Measurements from ENCODE around the gene FXYD3.

The FXYD3 gene, protein sequence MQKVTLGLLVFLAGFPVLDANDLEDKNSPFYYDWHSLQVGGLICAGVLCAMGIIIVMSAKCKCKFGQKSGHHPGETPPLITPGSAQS

DNA sequence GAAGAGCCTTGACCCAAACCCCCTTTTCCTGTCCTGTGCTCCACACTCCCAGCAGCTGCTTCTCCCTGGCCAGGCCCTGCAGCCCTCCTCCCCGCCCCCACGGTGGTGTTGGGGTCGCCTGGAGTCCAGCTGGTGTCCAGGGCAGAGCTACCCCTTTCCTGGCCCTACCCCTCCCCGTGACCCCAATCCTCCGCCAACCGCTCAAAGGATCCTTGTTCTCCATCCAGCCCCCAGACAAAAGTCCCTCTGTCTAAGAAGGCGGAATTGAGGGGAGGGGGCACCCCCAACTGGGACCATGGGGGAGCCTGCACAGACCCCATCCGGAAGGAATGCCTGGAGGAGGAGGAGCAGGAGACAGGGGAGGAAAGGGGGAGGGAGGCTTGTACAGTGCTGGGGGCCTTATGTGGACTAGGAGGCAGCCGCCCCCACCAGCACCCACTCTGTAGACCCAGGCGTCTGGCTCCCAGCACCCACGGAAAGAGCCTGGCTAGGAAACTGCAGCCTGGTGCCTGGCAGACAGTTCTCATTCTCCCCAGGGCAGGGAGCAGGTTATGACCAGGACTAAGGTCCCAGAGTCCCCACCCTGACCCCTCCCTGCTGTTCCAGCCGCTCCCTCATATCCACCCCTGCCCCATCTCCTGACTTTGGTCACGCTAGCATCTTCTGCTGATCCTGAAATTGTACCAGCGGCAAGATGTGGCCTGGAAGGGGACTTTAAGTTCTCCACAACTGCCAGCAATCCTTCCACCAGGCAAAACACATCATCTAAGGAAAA is at the start of gene FXYD3:
TSS of gene FXYD3 (plus strand) at position 647 of the 775 bp plus-strand sequence. CDS start 3,554 bp downstream, outside the sequence.
- no peak for DNase-seq

- DNase-seq, result no peak
These were observed 49.5 kb upstream of the FXYD3 start for GRCh38 chr19:35066121-35066520.

DNA sequence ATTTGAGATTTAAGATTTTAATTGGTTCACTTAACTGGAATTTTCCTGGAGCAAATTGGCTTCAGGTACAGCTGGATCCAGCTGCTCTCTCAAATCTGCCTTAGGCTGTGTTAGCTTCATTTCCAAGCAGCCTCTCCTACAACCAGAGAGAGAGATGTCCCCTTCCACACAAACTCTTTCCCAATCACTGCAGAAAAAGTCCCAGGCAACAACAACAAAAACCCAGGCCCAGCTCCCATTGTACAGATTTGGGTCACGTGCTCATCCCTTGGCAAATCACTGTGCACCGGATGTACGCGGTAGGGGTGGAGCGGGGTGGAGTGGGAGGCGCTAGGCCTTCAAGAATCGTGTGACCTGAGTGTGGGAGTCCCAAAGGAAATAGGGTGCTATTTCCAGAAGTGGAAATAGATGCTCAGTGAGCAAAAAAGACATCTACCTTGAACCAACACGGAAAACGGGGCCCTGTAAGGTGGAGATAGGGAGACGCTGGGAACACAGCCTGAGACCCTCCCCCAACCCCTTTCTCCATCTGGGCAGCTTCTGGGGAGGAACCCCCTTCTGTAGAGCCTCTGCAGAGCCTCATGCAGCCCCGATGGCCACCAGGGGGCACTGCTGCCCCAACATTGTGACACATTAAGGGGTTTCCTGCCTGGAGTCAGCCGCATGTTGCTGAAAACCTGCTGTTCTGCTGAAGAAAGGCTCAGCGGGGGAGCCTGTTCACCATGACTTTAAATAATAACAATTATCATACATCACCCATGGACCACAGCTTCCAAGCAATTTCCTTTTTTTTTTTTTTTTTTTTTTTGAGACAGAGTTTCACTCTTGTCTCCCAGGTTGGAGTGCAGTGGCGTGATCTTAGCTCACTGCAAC is 48.7 kb upstream of the FXYD3 start:
- peak; percentile 86 to 98 for DNase-seq

GRCh38 chr19:35068941-35069634 is 46.5 kb upstream of the FXYD3 start:
- DNase-seq, result no peak

DNA sequence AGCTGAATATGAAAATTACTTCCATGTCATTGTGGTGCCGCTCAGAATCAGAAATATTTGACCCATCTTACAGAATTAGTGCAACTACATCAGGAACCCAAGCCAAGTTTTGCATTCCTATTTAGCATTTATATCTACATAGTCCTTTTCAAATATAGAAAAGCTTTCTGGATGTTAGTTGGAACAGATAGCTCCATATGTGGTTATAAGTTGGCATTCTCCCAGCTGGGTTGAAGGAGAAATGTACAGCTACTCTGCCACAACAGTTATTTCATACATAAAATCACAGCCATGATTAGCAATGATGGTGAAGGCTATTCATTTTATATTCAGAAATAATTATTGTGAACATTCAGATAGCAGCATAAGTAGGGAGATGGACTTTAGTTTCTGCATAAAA is 45.9 kb upstream of the FXYD3 start:
- DNase-seq, result no peak

GRCh38 chr19:35070471-35070870 is 45.2 kb upstream of the FXYD3 start:
- DNase-seq, result no peak

DNA sequence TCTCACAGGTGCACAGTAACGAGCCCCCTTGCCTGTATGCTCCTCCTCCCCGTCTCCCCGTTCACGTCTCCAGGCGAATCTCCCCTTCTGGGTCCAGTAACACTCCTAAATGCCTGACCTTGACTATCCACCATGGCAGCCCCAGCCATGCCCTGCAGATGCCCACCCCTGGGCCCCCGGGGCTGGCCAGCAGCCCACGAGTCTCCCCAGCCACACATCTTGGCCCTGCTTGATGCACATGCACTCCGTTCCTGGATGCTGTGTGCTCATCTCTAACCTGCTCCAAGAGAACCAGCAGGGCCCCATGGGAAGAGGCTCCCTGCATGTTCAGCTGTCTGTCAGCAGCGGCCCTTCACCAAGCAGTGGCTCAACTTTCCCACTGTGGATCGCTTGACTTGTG is 42.1 kb upstream of the FXYD3 start:
- DNase-seq, result no peak

DNA sequence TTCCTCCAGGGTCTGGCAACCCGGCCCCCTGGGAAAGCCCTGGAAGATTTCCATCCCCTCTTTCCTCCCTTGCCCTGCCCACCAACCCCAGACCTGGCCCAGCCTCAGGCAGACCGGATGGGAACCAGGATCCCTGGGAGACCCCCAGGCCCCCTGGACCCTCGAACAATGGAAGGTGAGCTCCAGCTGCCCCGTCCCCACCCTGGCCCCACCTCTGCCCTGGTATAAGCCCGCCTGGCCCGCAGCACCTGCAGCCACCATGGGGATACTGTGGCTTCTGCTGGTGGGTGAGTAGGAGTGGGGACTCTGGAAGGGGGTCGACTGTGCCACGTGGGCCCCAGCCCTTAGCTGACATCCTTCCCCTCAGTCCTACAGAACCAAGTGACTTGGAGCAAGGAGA is 41.7 kb upstream of the FXYD3 start:
- no peak for DNase-seq

DNA sequence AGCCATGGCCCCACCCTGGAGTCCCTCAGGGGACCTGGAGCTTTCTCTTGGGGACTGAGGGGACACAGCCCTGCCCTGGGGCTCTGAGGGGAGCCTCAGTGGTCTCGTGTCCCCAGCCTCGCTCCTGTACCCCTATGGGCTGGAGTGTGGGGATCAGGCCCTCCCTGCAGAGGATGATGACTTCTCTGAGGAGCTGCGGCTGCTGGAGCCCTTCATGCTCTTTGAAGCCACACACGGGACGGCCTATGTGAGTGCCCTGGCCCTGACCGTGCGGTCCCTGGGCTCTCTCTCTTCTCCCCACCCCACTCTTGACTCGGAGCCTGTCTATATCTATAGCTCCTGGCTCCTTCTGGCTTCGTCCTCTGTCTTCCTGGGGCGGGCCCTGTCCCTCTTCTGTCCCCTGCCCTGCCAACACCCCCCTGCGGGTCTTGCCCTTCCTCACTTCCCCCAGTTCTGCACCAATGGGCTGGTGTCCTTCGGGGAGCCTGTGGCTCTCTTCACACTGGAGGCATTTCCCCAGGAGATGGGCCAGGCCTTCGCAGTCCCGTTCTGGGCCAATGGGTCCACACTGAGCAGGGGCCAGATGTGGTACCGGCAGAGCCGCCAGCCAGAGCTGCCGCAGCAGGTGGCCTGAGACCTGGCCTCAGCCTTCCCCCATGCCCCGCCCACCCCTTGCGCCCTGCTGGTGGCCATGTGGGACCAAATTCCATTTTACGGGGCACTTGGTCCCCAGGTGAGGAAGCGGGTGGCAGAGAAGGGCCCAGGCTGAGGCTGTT is 41.0 kb upstream of the FXYD3 start:
- no peak for DNase-seq

GRCh38 chr19:35075202-35076025 is 40.2 kb upstream of the FXYD3 start:
- no peak for DNase-seq

DNA sequence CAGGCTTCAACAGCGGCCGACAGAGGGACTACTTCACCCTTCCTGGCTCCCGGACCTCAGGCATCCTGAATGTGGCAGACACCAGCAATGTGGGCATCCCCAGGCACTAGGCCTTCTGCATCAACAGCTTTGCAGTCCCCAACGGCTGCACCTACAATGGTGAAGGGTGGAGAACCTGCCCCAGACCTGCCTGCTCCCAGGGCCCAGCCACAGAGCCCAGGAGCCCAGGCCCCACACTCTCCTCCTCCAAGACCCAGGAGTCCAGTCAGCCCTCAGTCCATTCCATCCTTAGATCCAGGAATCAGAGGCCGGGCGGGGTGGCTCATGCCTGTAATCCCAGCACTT is 39.6 kb upstream of the FXYD3 start:
- no peak for DNase-seq

DNA sequence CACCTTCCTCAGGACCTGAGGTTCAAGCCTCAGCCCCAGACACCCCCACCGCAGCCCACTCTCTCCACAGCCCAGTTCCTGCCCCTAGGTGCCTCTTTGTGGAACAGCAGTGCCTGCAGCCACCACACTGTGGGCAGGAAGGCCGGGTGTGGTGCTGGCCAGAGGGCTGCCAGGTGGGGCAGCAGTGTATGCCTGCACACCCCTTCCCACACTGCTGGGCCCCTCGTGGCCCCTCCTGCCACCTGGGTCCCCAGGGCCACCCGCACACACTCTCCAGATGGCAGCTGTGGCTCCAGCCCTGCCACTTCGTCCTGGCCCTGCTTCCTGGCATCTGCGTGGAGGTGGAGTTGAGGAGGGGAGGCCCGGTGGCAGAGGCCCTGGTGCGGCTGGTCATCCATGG is 39.0 kb upstream of the FXYD3 start:
- no peak for DNase-seq

- DNase-seq, result no peak
These were observed 38.0 kb upstream of the FXYD3 start for GRCh38 chr19:35077411-35078223.

DNA sequence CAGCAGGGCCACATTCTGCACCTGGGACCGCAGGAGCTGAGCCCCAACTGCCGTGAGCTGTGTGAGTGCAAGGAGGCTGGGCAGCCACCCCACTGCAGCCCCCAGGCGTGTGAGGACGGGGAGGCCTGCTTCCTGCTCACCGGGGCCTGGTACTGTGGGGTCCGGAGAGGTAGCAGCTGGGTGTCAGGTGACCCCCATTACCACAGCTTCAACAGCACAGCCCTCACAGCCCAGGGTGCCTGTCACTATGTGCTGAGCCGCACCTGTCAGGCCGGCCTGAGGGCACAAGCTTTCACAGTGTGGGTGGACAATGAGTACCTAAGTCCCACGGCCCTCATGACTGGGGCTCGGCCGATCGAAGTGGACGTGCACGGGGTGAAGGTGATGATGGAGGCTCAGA is 35.8 kb upstream of the FXYD3 start:
- no peak for DNase-seq

DNA sequence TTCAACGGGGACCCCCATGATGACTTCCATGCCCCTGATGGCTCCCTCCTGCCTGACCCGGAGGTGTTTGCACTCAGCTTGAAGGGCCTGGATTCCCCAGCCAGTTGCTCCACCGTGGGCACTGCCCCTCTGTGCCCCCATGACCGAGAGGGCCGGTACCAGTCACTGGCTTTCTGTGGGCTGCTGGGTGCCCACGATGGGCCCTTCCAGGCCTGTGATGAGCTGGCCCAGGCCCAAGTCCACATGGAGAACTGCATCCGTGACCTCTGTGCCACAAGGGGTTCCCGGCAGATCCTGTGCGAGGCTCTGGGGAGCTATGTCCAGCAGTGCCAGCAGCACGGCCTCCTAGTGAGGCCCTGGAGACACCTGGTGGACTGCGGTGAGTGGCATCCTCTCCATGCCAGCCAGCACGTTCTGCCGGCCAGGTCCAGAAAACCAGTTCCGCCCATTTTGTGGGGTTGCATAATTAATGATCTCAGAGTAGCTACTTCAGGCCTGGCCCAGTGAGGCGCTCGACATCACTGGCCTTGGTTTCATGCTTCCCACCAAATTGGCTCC is 34.9 kb upstream of the FXYD3 start:
- DNase-seq, result no peak

- DNase-seq, result no peak
These were observed 34.4 kb upstream of the FXYD3 start for GRCh38 chr19:35081201-35081600.

DNA sequence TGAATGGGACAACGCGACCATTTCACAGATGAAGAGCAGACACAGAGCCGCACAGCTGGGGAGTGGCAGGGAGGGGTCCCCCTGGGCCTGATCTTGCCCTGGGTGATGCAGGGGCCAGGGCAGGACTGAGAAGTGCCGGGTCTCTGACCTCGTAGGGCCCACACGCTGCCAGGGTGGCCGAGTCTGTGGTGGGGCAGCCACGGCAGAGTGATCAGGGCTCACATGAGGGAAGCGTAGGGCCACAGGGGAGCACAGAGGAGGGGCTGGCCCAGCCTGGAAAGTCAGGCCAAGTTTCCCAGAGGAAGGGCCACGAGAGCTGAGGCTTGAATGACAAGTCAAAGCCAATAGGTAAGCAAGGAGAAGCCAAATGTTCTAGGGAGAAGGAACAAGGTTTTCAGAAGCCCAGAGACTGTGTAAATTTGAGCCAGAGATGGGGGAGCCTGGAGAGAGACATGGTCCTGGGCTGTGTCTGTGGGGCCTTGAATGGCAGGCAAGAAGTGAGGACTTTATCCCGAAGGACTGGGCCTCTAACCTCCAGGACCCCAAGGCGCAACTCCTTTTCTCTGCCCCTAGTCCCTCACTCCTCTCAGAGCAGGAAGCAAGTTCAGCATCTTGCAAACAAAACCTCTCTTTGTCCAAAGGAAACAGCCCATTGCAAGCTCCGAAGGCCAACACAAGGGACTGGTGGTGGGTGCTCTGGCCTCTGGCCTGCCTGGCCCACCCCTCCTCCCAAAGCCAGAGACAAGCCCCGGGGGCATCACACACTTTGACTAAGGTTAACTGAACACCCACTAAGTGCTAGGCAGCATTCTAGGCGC is 31.7 kb upstream of the FXYD3 start:
- DNase-seq, result no peak

GRCh38 chr19:35084509-35084762 is 31.2 kb upstream of the FXYD3 start:
- DNase-seq, result no peak

- DNase-seq, result no peak
These were observed 29.7 kb upstream of the FXYD3 start for GRCh38 chr19:35085947-35086346.

DNA sequence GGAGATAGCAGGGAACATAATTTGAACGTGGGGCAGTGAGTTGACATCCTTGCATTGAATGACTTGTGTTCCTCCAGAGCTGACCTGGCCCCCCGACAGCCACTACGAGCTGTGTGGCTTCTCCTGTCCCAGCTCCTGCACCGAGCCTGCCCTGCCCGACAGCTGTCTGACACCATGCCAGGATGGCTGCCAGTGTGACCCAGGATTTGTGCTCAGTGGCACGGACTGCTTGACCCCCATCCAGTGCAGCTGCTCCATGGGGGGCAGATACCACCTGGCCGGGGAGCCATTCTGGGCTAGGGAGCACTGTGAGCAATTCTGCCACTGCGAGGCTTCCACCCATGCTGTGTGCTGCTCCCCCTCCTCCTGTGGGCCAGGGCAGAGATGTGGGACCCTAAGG is 29.2 kb upstream of the FXYD3 start:
- no peak for DNase-seq

Data from inflammatory macrophage treated with lipopolysaccharide for 1 hour (primary cell).